Transverse colon (tissue), 4 donors: ENCODE data around the gene TMPRSS9.

Experiments used
- POLR2A ChIP-seq: fragments of 450-650 bp; IDR thresholded peaks from one replicate; pipeline ENCODE4 v1.6.1; 2016; ENCODE audit warnings: antibody characterized with exemption, mild to moderate bottlenecking, moderate library complexity
- POLR2AphosphoS5 ChIP-seq, 3 donors: sonication (generic); formaldehyde crosslinking; IDR thresholded peaks; one replicate each; pipeline ENCODE4 v1.6.1; 2016; ENCODE audit warnings: antibody characterized with exemption in 3 of 3
- TF ChIP-seq, protein P1 (sequence below), 5 experiments: fragments of 200-600 bp in 3 of 5; fragments of 450-650 bp in 2 of 5; sonication (generic) in 3 of 5; IDR thresholded peaks; 1 replicate in 2 of 5; 2 replicates in 3 of 5; pipeline ENCODE4 v1.5.1; 2016 to 2017; ENCODE audit warnings: antibody characterized with exemption in 5 of 5, inconsistent platforms in 3 of 5, mild to moderate bottlenecking in 2 of 5, moderate library complexity in 1 of 5

DNA sequence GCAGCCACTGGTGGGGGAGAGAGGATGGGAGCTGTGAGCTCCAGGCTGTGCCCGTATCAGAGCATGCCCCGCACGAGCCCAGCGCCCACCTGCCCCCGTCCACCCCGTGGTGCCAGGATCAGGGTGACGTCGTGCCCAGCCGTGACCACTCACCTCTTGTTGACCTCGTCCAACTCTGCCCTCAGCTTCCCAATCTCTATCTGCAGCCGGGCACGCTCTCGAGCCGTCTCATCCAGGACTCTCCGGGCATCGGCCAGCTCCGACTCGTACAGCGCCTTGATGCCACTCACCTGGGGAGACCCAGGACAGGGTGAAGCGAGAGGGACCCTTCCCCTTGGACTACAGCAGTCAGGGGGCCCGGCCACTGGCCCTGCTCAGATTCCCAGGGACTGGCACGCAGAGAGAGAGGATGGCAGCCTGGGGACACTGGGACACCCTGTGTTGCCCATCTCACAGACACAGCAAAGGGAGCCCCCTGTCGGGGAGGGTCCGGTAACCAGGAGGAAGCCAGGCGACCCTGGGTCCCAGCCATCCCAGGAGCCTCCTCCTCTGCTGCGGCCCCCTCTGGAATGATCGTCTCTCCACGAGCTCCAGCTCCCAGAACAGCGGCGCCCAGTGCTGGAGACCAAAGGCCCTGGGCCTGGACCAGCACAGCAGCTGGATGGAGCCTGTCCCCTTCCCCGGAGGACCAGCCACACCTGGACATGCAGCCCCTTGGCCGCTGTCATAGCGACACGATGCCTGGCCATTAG, 84.4 kb downstream of the TMPRSS9 start:
- TF ChIP-seq, protein P1, sequence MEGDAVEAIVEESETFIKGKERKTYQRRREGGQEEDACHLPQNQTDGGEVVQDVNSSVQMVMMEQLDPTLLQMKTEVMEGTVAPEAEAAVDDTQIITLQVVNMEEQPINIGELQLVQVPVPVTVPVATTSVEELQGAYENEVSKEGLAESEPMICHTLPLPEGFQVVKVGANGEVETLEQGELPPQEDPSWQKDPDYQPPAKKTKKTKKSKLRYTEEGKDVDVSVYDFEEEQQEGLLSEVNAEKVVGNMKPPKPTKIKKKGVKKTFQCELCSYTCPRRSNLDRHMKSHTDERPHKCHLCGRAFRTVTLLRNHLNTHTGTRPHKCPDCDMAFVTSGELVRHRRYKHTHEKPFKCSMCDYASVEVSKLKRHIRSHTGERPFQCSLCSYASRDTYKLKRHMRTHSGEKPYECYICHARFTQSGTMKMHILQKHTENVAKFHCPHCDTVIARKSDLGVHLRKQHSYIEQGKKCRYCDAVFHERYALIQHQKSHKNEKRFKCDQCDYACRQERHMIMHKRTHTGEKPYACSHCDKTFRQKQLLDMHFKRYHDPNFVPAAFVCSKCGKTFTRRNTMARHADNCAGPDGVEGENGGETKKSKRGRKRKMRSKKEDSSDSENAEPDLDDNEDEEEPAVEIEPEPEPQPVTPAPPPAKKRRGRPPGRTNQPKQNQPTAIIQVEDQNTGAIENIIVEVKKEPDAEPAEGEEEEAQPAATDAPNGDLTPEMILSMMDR (IDR thresholded peaks at IDR 0.05): no peak
- TF ChIP-seq POLR2AphosphoS5 (IDR thresholded peaks at IDR 0.05): no peak
- TF ChIP-seq POLR2A: no peak
